ENCODE measurements around the gene LKAAEAR1.

Gene LKAAEAR1

GRCh38 chr20:64038224-64038564, 46.0 kb downstream of the LKAAEAR1 start:
- TF ChIP-seq REST (IDR thresholded peaks at IDR 0.05; ENCODE audit: low read depth) (no peak), TEAD4 (IDR thresholded peaks at IDR 0.05) (no peak), EGR1 (IDR thresholded peaks at IDR 0.05) (no peak), RAD21 (IDR thresholded peaks at IDR 0.05; ENCODE audit: low read depth) (no peak), USF1 (IDR thresholded peaks at IDR 0.05) (no peak), MAX (IDR thresholded peaks at IDR 0.05) (no peak), EP300 (IDR thresholded peaks at IDR 0.05; ENCODE audit: borderline replicate concordance) (no peak), TCF12 (IDR thresholded peaks at IDR 0.05; ENCODE audit: low read depth) (no peak; the same call in 1 of the 2 replicates), CREB1 (IDR thresholded peaks at IDR 0.05; ENCODE audit: low read depth) (no peak), ZBTB7A (IDR thresholded peaks at IDR 0.05; ENCODE audit: low read depth) (no peak), NFIC (IDR thresholded peaks at IDR 0.05) (no peak)

GRCh38 chr20:64037498-64038213, 46.5 kb downstream of the LKAAEAR1 start:
- TF ChIP-seq TCF12 (IDR thresholded peaks at IDR 0.05; ENCODE audit: low read depth) (no peak), ZBTB7A (IDR thresholded peaks at IDR 0.05; ENCODE audit: low read depth) (no peak), TEAD4 (IDR thresholded peaks at IDR 0.05) (no peak), MAX (IDR thresholded peaks at IDR 0.05) (no peak), TAF1 (IDR thresholded peaks at IDR 0.05; ENCODE audit: low read depth) (no peak), CREB1 (IDR thresholded peaks at IDR 0.05; ENCODE audit: low read depth) (no peak), EGR1 (IDR thresholded peaks at IDR 0.05) (no peak), NFIC (IDR thresholded peaks at IDR 0.05) (no peak), EP300 (IDR thresholded peaks at IDR 0.05; ENCODE audit: borderline replicate concordance) (no peak), RAD21 (IDR thresholded peaks at IDR 0.05; ENCODE audit: low read depth) (no peak), YY1 (IDR thresholded peaks at IDR 0.05; ENCODE audit: low read depth) (no peak), USF1 (IDR thresholded peaks at IDR 0.05) (no peak)

- TF ChIP-seq CREB1 (IDR thresholded peaks at IDR 0.05; ENCODE audit: low read depth): no peak
- TF ChIP-seq YY1 (IDR thresholded peaks at IDR 0.05; ENCODE audit: low read depth): no peak
- TF ChIP-seq CEBPB (IDR thresholded peaks at IDR 0.05): no peak
- no peak for TF ChIP-seq EGR1 (IDR thresholded peaks at IDR 0.05)
- TF ChIP-seq REST (IDR thresholded peaks at IDR 0.05; ENCODE audit: low read depth): no peak
- TF ChIP-seq TEAD4 (IDR thresholded peaks at IDR 0.05): no peak
- TF ChIP-seq FOXM1 (IDR thresholded peaks at IDR 0.05; ENCODE audit: borderline replicate concordance, low read depth): no peak
Observed at GRCh38 chr20:64037199-64037497, 47.0 kb downstream of the LKAAEAR1 start.

- TF ChIP-seq ZBTB7A (IDR thresholded peaks at IDR 0.05; ENCODE audit: low read depth): no peak
Observed at GRCh38 chr20:64036346-64037198, 47.6 kb downstream of the LKAAEAR1 start.

- TF ChIP-seq RAD21 (IDR thresholded peaks at IDR 0.05; ENCODE audit: low read depth) (no peak), YY1 (IDR thresholded peaks at IDR 0.05; ENCODE audit: low read depth) (no peak), USF1 (IDR thresholded peaks at IDR 0.05) (no peak), EGR1 (IDR thresholded peaks at IDR 0.05) (no peak), FOXM1 (IDR thresholded peaks at IDR 0.05; ENCODE audit: borderline replicate concordance, low read depth) (no peak), TAF1 (IDR thresholded peaks at IDR 0.05; ENCODE audit: low read depth) (no peak), CEBPB (IDR thresholded peaks at IDR 0.05) (no peak), EP300 (IDR thresholded peaks at IDR 0.05; ENCODE audit: borderline replicate concordance) (no peak), NFIC (IDR thresholded peaks at IDR 0.05) (no peak), REST (IDR thresholded peaks at IDR 0.05; ENCODE audit: low read depth) (no peak), TCF12 (IDR thresholded peaks at IDR 0.05; ENCODE audit: low read depth) (no peak), ZBTB7A (IDR thresholded peaks at IDR 0.05; ENCODE audit: low read depth) (no peak), TEAD4 (IDR thresholded peaks at IDR 0.05) (no peak), CREB1 (IDR thresholded peaks at IDR 0.05; ENCODE audit: low read depth) (no peak), MAX (IDR thresholded peaks at IDR 0.05) (no peak)
Observed at GRCh38 chr20:64035933-64036345, 48.3 kb downstream of the LKAAEAR1 start, which contains the start of gene C20orf204. C20orf204 (plus strand) TSS chr20:64036182; CDS start chr20:64036324, 142 bp downstream.
